OCI-LY1 (cell line): ENCODE measurements around the gene HMCN2.

Experiments used
- CTCF ChIP-seq: fragments of 200-600 bp; sonication (generic), shearing (Covaris generic); IDR thresholded peaks from 2 replicates; pipeline ENCODE4 v1.5.1; 2017; ENCODE audit warnings: mild to moderate bottlenecking, antibody characterized with exemption, low read length, moderate library complexity, mixed read lengths
- EZH2 ChIP-seq: fragments of 200-600 bp; sonication (generic), shearing (Covaris generic); IDR thresholded peaks from 2 replicates; pipeline ENCODE4 v1.8.0; 2017; ENCODE audit warnings: borderline replicate concordance, mixed run types, mild to moderate bottlenecking, antibody characterized with exemption, low read length, moderate library complexity, mixed read lengths

- TF ChIP-seq CTCF (no peak), EZH2 (no peak)
Observed at GRCh38 chr9:130472184-130472705, 206.7 kb downstream of the HMCN2 start.
